NCI-H1694 (cell line): ENCODE data around the gene GNAZ.
"Not testable (repeated sequence)": the region's sequence is repeated elsewhere in the genome, so short reads cannot be mapped to it uniquely, and the experiment has no call there.

Experiments used
- DNase-seq: peaks from one replicate; lab custom pipeline; 2025; lab: John Stamatoyannopoulos, UW

GNAZ gene

DNA sequence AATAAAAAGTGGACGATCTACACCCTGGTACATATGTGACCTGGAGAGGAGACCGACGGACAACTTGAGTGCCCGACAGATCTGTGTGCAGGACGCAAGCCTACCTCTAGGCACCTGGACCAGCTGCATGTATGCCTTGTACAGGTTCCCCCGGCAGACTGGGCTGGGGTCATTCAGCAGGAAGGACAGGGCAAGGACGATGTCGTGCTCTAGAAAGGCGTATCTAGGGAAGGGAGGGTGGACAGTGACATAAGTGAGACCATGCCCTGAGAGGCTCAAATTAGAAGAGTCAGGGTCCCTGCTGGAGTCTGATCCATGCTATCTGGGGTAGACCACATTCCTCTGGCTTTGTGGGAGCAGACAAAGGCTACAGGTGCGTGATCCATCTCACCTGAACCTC lies 63.6 kb downstream of the GNAZ start:
- no peak for DNase-seq

DNA sequence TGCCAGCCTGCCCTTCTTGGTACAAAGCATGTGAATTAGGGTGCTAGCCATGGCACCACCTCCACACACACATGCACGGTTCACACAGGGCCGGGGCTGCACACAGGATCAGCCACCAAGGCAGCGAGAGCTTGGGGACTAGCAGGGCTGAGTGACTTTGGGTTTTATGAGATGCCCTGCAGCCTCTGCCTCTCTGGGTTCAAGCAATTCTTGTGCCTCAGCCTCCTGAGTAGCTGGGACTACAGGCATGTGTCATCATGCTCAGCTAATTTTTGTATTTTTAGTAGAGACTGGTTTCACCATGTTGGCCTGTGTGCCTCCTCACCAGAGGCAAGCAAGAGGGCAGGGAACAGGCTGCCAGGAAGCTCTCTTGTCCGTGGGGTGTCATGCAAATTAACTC lies 66.7 kb downstream of the GNAZ start:
- not testable (repeated sequence) for DNase-seq

DNA sequence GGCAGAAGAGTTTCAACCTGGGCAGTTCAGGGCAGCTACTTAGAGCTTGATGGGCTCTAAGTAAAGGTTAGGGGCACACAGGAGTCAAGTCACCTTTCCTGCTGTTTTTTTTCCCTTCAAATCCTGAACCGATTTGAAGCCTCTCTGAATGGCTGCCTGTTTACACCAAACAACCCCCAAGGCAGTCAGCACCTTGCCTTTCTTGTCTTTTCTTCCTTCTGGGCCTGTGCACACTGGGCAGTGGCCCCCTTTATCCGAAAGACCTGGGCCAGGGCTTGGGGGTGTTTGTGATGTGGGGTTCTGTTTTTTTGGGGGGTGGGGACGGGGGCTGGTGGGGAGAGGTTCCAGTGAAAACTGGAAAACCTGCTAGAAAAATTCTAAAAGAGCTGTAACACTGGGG lies 67.1 kb downstream of the GNAZ start:
- no peak for DNase-seq

DNA sequence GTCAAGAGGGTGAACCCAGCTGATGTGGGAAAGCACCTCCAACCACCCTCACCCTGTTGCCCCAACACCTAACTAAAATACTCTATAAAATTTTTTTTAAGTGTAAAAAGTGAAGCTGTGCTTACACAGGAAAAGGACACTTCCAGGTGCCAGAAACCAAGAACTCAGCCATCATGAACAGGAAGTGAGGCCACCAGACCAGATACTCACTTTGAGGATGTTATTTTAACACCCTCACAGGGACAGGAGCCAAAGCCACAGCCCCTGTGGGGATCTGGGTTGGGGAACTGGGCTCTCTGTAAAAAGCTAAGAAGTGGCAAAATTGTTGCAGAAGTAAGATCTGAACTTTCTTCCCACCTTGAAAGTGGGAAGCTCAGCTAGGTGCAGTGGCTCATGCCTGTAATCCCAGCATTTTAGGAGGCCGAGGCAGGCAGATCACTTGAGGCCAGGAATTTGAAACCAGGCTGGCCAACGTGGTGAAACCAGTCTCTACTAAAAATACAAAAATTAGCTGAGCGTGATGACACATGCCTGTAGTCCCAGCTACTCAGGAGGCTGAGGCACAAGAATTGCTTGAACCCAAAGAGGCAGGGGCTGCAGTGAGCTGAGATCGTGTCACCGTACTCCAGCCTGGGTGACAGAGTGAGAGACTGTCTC lies 67.7 kb downstream of the GNAZ start:
- DNase-seq = no peak

DNA sequence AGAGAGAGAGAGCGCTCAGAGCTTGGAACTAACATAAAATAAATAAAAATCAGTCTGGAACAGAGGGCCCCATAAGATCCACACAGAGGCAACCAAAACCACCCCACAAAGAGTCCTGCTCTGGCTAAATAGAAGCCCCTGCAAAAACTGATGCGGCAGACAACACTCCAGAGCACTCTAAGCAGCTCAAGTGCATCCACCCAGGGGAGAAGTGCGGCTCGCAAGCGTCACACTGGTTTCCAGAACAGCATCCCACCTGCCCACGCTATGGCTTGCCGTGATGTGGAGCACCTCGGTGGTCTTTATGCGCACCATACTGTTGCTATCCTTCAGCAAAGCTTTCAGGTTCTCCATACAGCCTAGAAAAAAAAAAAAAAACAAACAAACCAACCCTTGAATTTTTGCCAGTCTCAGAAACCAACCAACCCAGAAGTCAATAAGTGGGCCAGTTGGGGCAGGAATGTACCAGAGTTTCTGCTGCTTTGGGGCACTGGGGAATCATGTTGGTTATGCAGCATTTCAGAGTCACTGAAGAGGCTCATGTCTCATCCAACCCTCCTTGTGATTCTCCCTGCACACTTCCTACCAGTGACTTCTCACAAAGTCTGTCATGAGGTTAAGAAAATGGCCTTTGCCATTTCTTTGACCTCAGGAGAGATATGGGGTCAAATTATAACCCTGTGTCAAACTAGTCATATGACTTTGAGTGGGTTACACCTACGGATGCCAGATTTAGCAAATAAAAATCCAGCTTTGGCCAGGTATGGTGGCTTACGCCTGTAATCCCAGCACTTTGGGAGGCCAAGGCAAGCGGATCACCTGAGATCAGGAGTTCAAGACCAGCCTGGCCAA lies 68.5 kb downstream of the GNAZ start:
- DNase-seq = no peak

DNA sequence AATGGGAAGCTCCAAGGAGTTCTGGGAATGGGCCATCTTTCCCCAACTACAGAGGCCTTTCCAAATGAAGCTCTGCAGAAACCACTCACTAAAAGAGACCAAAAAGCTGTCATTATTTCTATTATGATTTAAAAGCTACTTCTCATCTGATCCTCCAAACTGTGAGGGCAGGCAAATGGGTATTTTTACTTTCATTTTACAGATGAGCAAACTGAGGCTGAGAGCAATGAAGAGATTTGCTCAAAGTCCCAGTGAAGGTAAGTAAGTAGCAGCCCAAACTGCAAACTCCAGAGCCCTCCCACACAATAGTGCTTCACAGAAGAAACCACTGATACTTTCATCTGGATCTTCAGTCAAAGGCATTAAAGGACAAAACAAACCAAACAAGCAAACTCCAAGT lies 70.1 kb downstream of the GNAZ start:
- DNase-seq = no peak

DNA sequence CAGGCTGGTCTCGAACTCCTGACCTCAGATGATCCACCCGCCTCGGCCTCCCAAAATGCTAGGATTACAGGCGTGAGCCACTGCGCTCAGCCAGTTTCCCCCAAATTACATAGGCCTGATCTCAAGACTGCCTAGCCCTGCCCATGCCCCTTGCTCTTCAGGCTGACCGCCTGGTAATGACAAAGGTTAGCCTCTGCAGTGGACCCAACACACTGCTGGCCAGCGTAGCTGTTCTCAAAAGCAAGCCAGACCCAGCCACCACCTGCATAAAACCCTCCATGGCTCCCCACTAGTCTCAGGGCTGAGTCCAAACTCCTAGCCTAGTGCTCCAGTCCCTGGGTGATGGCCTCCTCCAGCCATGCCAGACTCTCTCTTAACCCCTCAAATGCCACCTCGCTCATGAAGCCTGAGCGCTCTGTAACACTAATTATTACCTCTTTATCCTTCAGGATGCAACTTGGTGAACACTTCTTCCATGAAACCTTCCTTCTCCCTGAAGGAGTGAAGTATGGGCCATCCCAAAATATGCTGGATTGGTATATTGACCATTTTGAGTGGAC lies 72.3 kb downstream of the GNAZ start:
- no peak for DNase-seq

DNA sequence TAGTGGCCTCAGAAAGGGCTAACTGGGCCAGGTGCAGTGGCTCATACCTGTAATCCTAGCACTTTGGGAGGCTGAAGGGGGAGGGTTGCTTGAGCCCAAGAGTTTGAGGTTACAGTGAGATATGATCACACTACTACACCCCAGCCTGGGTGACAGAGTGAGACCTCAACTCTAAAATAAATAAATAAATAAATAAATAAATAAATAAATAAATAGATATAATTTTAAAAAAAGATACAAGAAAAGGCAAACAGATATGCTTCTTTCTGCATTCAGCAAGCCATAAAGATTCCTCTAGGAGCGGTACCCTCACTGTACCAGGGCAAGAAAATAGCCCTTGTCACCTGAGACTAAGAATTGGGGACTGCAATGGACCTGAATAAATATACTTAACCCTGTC lies 72.8 kb downstream of the GNAZ start:
- no peak for DNase-seq

DNA sequence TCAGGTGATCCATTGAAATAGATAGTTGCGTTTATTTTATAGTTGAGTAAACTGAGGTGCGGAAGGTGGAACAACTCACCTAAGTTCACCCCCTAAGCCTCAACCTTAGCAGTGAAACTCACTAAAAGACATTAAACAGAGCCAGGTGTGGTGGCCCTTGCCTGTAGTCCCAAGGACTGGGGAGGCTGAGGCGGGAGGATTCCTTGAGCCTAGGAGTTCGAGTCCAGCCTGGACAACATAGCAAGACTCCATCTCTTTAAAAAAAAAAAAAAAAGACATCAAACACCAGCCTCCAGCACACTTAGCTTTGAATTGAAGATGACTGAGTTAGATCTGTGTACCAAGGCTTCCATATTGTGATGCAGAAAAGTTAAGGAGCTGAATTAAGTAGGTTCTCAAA lies 74.1 kb downstream of the GNAZ start:
- no peak for DNase-seq

DNA sequence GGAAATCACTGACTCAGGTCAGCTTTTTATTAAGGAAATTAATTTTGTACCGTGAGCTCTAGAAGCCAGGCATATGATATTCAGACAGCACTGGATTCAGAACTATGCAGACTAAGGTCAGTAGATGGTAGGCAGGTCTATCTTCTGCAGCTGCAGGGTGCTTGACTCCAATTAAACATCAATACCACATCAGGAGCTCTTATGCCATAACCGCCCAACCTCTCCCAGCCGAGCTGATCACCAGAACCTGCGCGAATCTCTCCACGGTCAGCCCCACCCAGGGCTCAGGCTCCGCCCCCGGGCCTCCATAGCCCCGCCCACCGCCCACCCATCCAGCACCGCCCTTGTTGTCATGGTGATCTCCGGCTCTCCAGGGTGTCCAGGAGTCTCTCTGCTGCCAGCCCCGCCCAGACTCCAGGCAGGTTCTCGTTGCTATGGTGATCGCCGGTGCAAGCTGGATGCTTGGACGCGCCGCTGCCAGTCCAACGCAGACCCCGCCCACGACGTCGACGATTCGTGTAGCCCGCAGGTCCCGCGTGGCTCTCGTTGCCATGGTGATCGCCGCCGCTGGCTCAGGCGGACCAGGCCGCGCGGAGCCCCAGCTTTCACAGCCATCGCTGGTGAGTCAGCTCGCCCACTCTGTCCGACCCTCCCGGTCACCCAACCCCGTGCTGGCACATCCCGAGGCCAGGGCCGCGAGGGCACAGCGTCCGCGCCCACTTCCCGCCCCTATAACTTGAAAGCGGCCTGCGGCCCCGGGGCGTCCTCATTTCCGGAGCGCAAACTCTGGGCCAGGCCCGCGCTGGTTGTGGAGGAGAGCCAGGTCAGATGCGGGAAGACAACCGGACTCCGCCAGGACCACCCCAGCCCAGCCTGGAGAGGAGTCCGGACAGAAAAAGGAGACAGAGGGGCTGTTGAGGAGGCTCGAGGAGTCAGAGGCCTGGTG lies 74.9 kb downstream of the GNAZ start, which contains the start of gene RAB36:
Gene RAB36, plus strand, starts transcription at position 546 of the 946 bp plus-strand sequence. CDS start 1,140 bp downstream, outside the sequence.
- no peak for DNase-seq

DNA sequence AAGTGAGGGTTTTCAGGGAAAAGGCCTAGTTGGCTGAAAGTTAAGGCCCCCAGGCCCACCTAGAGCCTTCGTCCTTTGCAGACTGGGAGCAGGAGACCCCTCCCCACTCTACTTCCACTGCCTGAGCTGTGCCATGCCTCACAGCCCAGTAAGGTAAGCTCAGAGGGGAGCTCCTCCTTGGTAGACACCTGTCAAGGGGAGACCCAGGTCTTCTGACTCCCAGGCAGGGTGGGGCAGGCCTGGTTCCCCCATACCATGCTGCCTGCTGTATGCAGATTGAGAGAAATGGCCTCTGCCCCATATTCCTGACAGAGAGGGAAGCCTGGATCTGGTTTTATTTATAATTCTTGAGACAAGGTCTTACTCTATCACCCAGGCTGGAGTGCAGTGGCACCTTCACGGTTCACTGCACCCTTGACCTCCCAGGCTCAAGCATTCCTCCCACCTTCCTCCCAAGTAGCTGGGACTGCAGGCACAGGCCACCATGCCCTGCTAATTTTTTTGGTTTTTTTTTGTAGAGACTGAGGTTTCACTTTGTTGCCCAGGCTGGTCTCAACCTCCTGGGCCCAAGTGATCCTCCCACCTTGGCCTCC lies 75.7 kb downstream of the GNAZ start:
- DNase-seq = no peak

DNA sequence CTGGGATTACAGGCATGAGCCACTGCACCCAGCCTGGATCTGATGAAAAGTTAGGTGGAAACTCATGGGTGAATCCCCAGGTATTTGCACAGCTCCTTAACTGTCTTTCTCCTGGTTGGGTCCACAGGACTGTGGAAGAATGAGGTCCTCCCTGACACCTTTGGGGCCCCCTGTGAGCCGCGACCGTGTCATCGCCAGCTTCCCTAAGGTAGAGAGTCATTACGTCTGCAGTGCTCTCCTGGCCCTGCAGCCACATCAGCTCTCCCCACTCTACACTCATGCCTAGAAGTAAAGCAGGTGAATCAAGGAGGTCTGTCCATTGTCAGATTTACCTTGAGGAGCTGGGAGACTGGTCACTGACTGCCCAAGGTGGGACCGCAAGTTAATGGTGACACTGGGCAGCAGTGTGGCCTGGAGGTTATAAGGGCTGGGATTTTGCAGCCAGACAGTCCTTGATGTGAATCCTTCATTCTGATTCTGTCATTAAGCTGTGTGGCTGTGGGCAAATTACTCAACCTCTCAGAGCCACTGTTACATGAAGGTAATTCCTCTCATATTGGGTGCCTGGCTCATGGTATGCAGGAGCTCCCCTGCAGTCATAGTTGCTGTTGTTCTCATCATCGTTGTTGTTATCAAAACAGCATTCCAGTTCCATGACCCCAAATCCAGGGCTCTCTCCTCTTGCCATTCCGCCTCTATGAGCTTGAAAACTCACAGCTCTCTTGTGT lies 76.3 kb downstream of the GNAZ start:
- DNase-seq = no peak

DNA sequence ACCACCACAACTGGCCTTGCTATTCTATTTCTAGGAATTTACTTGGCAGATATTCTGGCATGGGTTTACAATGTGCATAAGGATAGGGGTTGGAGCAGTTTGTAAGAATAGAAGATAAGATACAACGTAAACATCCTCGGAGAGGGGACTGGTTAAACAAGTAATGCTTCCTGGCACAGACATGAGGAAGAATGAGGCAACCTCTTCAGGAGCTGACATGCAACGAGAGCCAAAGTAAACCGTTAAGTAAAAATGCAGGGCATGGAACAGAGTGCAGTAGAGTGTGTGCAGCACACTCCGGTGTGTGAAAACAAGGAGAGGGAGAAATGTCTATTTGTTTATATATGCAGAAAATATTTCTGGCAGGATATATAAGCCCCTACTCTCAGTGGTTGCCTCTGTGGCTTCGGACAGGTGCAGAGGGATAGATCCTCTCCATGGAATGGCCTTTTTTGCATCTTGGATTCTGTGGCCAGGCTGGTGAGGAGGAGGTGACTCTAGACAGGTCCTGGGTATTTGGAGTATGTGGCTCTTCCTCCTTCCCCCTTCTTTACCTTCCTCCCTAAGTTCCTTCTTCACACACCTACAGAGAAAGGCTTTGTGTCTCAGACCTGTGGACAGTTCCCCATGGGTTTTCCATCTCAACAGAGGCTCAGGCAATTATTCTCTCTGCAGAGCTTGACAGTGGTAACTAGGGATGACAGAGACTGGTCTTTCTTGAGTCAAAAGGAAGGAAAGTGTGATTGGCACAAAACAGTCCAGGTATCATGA lies 77.5 kb downstream of the GNAZ start:
- no peak for DNase-seq

DNA sequence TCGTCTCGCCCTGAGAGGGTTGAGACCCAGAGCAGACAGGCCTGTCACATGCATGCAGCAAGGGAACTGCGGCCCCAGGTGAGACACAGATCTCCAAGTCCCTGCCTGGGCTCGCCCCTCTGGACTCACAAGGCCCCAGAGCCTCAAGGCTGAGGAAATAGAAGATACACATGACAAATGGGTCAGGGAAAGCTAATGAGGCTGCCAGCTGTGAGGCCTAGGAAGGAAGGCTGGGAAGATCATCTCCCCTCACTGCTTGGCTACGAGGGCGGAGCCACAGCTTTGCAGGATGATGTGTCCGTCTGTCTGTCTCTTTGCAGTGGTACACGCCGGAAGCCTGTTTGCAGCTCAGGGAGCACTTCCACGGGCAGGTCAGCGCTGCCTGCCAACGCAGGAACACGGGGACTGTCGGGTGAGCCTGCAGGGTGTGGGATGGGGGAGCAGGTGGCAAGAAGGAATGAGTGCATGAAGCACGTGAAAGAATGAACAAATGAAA lies 79.5 kb downstream of the GNAZ start:
- no peak for DNase-seq

DNA sequence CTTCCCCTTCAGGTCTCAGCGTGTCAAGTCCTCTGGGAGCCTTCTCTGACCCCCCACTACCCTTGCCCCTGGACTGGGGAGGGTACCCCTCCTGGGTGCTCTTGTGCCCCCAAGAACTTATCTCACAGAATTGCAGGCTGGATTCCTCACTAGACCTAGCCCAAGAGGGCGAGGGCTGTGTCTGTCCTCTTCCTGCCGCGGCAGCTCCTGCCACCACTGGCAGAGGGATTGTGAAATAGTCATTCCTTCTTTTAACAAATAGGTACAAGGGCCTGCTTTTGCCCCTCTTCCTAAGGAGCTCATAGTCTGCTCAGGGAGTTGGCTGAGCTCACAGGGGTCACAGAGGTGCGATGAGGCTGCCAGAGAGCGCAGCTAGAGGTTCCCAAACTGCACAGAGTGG lies 80.4 kb downstream of the GNAZ start:
- DNase-seq = no peak

DNA sequence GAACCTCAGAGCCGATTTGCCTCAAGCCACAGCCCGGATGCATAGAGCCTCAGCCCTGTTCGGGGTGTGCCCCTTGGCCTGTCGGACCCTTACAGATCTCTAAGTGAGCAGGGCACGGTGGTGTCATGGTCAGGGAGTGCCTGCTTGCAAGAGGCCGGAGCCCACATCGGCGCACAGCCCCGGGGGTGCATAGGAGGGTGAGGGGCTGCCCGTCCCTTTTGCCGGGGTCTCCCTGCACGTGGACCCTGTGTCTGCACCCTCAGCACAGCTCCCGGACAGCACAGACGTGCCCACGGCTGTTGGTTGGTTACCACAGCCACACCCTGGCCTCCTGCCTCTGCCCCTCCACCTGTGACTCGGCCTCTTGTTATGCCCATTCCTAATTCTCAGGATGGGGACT lies 81.5 kb downstream of the GNAZ start:
- DNase-seq = no peak

DNA sequence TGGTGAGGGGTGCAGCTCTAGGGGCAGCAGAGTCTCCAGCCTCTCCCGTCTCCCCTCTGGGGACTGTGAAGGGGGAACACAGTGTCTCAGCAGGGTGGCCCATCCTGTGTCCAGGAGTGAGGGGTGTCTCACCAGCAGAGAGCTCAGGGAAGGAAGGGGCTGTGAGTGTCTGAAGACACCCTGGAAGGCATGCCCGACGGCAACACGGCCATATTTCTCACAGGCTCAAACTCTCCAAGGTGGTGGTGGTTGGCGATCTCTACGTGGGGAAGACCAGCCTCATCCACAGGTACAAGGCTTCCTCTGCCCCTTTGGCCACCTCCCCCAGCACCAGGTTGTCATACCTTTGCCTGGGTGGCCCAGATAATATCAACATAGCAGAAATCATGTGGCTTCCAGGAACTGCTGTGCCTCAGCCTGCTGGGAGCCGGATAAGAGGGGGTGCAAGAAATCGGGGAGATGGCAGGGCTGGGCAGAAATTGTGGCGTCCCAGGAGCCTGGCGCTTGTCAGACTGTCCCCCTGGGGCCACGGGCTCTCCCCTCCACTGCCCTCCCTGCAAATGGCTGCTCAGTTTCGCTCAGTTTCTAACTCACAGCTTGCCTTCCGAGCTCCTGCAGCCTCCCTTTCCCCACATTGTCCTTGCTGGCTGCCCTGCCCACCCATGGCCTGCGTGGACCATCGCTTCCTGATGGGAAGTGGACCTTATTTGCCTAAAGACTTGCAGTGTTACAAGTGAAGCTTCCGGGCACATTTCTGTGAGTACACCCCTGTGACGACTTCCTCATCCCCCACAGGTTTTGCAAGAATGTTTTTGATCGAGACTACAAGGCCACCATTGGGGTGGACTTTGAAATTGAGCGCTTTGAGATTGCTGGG lies 82.2 kb downstream of the GNAZ start:
- no peak for DNase-seq

DNA sequence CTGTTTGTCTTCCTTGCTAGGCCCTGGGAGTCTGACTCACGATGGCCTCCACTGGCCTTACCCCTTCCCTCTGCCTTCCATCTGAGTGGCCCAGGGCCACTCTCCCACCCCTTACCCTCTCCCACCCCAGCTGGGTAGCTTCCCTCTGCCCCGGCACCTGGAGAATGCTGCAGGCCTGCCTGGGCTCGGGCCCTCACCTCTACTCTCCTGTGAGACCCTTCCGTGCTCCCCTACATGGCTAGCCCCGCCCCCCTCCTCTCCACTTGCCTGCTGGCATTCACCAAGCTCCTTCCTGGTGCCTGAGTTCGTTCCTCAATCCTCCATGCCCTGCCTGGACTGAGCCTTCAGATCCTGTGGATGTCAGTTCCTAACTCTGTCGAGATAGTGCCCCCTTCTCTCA lies 83.7 kb downstream of the GNAZ start:
- DNase-seq = no peak

DNA sequence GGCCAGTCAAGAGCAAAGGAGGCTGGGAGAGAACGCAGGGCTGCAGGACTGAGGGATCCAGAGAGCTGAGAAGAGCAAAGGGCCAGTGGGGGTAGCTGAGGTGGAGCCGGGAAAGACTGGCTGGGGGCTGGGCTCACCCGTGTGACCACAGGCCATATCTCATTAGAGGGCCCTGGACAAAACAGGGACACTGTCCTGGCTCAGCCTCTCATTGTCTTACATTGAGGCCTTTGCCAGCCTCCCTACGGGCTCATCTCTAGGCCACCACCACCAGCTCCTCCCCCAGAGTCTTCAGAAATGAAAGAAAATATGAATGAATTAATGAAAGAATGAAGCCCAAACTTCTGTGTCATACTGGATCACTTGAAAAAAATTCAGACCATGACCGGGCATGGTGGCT lies 84.1 kb downstream of the GNAZ start:
- DNase-seq = no peak
